LNCaP clone FGC (cell line): ENCODE measurements around the gene STARD6.
"Not testable (repeated sequence)": the region's sequence is repeated elsewhere in the genome, so short reads cannot be mapped to it uniquely, and the experiment has no call there.

Experiments
- DNase-seq: peaks from one replicate; pipeline ENCODE4 v3.0.0-alpha.2; 2011; ENCODE audit warnings: low read depth
- H3K4me3 ChIP-seq: 2 replicates; pipeline ENCODE4 v1.5.1; 2011; ENCODE audit warnings: mild to moderate bottlenecking, low read depth, low read length, control low read depth
- TF ChIP-seq, protein P1 (sequence below): IDR thresholded peaks from 2 replicates; pipeline ENCODE4 v1.5.1; 2012; ENCODE audit warnings: mild to moderate bottlenecking; ENCODE audit not compliant: control insufficient read depth, insufficient read depth; ENCODE audit errors: extremely low read depth

STARD6 gene

GRCh38 chr18:54389143-54389505, 31.5 kb upstream of the STARD6 start:
- H3K4me3 ChIP-seq = no peak overlapping the region
- TF ChIP-seq, protein P1, sequence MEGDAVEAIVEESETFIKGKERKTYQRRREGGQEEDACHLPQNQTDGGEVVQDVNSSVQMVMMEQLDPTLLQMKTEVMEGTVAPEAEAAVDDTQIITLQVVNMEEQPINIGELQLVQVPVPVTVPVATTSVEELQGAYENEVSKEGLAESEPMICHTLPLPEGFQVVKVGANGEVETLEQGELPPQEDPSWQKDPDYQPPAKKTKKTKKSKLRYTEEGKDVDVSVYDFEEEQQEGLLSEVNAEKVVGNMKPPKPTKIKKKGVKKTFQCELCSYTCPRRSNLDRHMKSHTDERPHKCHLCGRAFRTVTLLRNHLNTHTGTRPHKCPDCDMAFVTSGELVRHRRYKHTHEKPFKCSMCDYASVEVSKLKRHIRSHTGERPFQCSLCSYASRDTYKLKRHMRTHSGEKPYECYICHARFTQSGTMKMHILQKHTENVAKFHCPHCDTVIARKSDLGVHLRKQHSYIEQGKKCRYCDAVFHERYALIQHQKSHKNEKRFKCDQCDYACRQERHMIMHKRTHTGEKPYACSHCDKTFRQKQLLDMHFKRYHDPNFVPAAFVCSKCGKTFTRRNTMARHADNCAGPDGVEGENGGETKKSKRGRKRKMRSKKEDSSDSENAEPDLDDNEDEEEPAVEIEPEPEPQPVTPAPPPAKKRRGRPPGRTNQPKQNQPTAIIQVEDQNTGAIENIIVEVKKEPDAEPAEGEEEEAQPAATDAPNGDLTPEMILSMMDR = no peak
- DNase-seq = no peak

GRCh38 chr18:54388203-54389142, 30.8 kb upstream of the STARD6 start:
- no peak for DNase-seq
- H3K4me3 ChIP-seq = no peak overlapping the region
- TF ChIP-seq, protein P1 = no peak

DNA sequence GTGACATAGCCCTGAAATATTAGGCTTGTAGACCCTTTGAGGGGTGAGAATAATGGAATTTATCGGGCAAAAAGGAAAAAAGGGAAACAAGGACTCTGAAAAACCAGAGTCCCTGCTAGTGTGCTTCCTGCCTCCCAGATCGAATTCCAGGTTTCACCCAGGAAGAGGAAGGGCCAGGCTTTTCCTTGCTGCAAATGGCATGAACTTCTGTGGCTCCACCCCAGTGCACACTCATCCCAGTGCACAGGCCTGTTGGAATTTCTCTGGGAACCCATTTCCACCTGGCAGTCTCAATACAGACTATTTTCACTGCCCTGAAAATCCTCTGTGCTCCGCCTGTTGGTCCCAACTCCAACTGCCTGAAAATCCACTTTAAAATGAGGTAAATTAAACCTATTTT, 30.0 kb upstream of the STARD6 start:
- DNase-seq = no peak
- TF ChIP-seq, protein P1 = no peak
- no peak overlapping the region for H3K4me3 ChIP-seq

DNA sequence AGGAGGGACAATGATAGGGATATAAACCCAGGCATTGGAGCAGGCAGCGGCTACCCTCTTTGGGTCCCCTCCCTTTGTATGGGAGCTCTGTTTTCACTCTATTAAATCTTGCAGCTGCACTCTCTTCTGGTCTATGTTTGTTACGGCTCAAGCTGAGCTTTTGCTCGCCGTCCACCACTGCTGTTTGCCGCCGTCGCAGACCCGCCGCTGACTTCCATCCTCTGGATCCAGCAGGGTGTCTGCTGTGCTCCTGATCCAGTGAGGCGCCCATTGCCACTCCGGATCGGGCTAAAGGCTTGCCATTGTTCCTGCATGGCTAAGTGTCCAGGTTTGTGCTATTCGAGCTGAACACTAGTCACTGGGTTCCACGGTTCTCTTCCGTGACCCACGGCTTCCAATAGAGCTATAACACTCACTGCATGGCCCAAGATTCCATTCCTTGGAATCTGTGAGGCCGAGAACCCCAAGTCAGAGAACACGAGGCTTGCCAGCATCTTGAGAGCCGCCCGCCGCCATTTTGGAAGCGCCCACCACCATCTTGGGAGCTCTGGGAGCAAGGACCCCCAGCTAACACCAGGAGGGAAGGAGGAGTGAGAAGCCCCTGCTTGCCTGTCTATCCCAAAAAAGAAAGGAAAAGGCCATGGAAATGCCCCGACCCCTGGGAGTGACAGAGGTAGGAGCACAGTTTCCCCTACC, 29.3 kb upstream of the STARD6 start:
- not testable (repeated sequence) for H3K4me3 ChIP-seq, DNase-seq

DNA sequence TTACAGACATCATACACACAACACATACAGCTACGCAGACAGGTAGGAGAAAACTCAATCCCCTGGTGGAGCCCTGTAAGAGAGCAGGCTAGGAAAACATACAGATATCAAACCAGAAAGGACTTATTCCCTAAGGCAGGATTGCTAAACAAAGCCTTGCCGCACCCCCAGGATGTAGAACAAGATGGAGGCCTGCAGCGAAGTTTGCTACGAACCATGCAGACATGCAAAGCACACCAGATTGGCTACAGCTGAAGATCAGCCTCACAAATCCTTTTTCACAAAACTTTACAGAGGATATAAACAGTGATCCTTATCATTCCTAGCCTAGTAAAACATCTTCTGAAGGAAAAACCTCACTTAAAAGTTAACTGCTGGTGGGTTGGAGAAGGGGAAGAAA, 28.4 kb upstream of the STARD6 start:
- TF ChIP-seq, protein P1 = no peak
- H3K4me3 ChIP-seq = no peak overlapping the region
- no peak for DNase-seq

- TF ChIP-seq, protein P1 = no peak
- no peak for DNase-seq
- no peak overlapping the region for H3K4me3 ChIP-seq
Measured at GRCh38 chr18:54382733-54383252, 25.1 kb upstream of the STARD6 start.

GRCh38 chr18:54382076-54382475, 24.4 kb upstream of the STARD6 start:
- no peak for DNase-seq
- no peak overlapping the region for H3K4me3 ChIP-seq
- TF ChIP-seq, protein P1 = no peak
